SK-N-SH treated with all-trans-retinoic acid at 6 μM for 48 hours (cell line): ENCODE data around the gene A3GALT2.
A peak's percentile ranks its signal among the peaks of the same experiment; 100 is the strongest.

Source experiments
- ATAC-seq: fragments of 200-7000 bp; cut with Tn5 transposase; 3 replicates; pipeline ENCODE4 v1.9.1; 2020; ENCODE audit warnings: mild to moderate bottlenecking, moderate library complexity
- ARNTL ChIP-seq: fragments of 450-650 bp; formaldehyde crosslinking; IDR thresholded peaks from 2 replicates; pipeline ENCODE4 v1.5.0; 2020; ENCODE audit warnings: low read depth, mild to moderate bottlenecking, moderate library complexity, borderline replicate concordance
- BACH2 ChIP-seq: fragments of 250-450 bp; sonication (Bioruptor Pico); IDR thresholded peaks from 2 replicates; pipeline ENCODE4 v1.9.0; 2021; ENCODE audit warnings: mild to moderate bottlenecking, borderline replicate concordance
- CREB5 ChIP-seq: fragments of 250-450 bp; sonication (Bioruptor Pico); IDR thresholded peaks from 2 replicates; pipeline ENCODE4 v1.5.1; 2020; ENCODE audit warnings: low read depth, mild to moderate bottlenecking, moderate library complexity
- CSDC2 ChIP-seq: fragments of 250-450 bp; sonication (Bioruptor Pico); IDR thresholded peaks from 2 replicates; pipeline ENCODE4 v1.5.0; 2020; ENCODE audit warnings: mild to moderate bottlenecking, moderate library complexity
- CSRNP3 ChIP-seq: fragments of 250-450 bp; sonication (Bioruptor Pico); IDR thresholded peaks from 2 replicates; pipeline ENCODE4 v1.5.1; 2021; ENCODE audit warnings: mild to moderate bottlenecking, moderate library complexity
- ESRRG ChIP-seq: fragments of 250-450 bp; sonication (Bioruptor Pico); IDR thresholded peaks from 2 replicates; pipeline ENCODE4 v1.6.1; 2021; ENCODE audit warnings: mild to moderate bottlenecking
- GLIS3 ChIP-seq: fragments of 250-450 bp; sonication (Bioruptor Pico); IDR thresholded peaks from 2 replicates; pipeline ENCODE4 v1.5.0; 2020; ENCODE audit warnings: mild to moderate bottlenecking, moderate library complexity
- ISL1 ChIP-seq: fragments of 250-450 bp; sonication (Bioruptor Pico); IDR thresholded peaks from 2 replicates; pipeline ENCODE4 v2.1.2; 2022; ENCODE audit warnings: mild to moderate bottlenecking, moderate library complexity
- OSR1 ChIP-seq: fragments of 250-450 bp; sonication (Bioruptor Pico); IDR thresholded peaks from 2 replicates; pipeline ENCODE4 v1.8.0; 2022; ENCODE audit warnings: moderate library complexity, mild to moderate bottlenecking, inconsistent platforms
- PATZ1 ChIP-seq: fragments of 250-450 bp; sonication (Bioruptor Pico); IDR thresholded peaks from 2 replicates; pipeline ENCODE4 v1.8.0; 2020; ENCODE audit warnings: mild to moderate bottlenecking, moderate library complexity, borderline replicate concordance
- POU6F1 ChIP-seq: fragments of 250-450 bp; sonication (Bioruptor Pico); IDR thresholded peaks from 2 replicates; pipeline ENCODE4 v1.8.0; 2021; ENCODE audit warnings: low read depth, mild to moderate bottlenecking, moderate library complexity, borderline replicate concordance
- PPARA ChIP-seq: fragments of 250-450 bp; sonication (Bioruptor Pico); IDR thresholded peaks from 2 replicates; pipeline ENCODE4 v1.5.0; 2020; ENCODE audit warnings: mild to moderate bottlenecking, borderline replicate concordance
- RARB ChIP-seq: fragments of 250-450 bp; sonication (Bioruptor Pico); IDR thresholded peaks from 2 replicates; pipeline ENCODE4 v1.8.0; 2021; ENCODE audit warnings: mild to moderate bottlenecking, moderate library complexity
- SNAI2 ChIP-seq: fragments of 250-450 bp; sonication (Bioruptor Pico); IDR thresholded peaks from 2 replicates; pipeline ENCODE4 v1.5.0; 2020; ENCODE audit warnings: mild to moderate bottlenecking, moderate library complexity
- TCF4 ChIP-seq: fragments of 250-450 bp; sonication (Bioruptor Pico); IDR thresholded peaks from 2 replicates; pipeline ENCODE4 v1.8.0; 2021; ENCODE audit warnings: mild to moderate bottlenecking, moderate library complexity, borderline replicate concordance
- TOX ChIP-seq: fragments of 250-450 bp; sonication (Bioruptor Pico); IDR thresholded peaks from 2 replicates; pipeline ENCODE4 v1.8.0; 2021; ENCODE audit warnings: mild to moderate bottlenecking, moderate library complexity, borderline replicate concordance
- TSHZ2 ChIP-seq: fragments of 250-450 bp; sonication (Bioruptor Pico); IDR thresholded peaks from 2 replicates; pipeline ENCODE4 v1.5.0; 2020; ENCODE audit warnings: mild to moderate bottlenecking, moderate library complexity
- ZC3H10 ChIP-seq: fragments of 250-450 bp; sonication (Bioruptor Pico); IDR thresholded peaks from 2 replicates; pipeline ENCODE4 v1.5.1; 2021; ENCODE audit warnings: mild to moderate bottlenecking, moderate library complexity
- ZFP3 ChIP-seq: fragments of 250-450 bp; sonication (Bioruptor Pico); IDR thresholded peaks from 2 replicates; pipeline ENCODE4 v1.5.0; 2020; ENCODE audit warnings: mild to moderate bottlenecking, moderate library complexity
- ZFP30 ChIP-seq: fragments of 450-650 bp; formaldehyde crosslinking; IDR thresholded peaks from 2 replicates; pipeline ENCODE4 v1.5.0; 2022; ENCODE audit warnings: mild to moderate bottlenecking, moderate library complexity
- ZNF565 ChIP-seq: fragments of 450-650 bp; formaldehyde crosslinking; conservative IDR thresholded peaks from 2 replicates; pipeline ENCODE4 v1.5.0; 2020; ENCODE audit warnings: low read depth, mild to moderate bottlenecking, moderate library complexity
- ZNF70 ChIP-seq: fragments of 450-650 bp; formaldehyde crosslinking; IDR thresholded peaks from 2 replicates; pipeline ENCODE4 v1.5.0; 2020; ENCODE audit warnings: mild to moderate bottlenecking, moderate library complexity
- ZNF8 ChIP-seq: fragments of 450-650 bp; formaldehyde crosslinking; IDR thresholded peaks from 2 replicates; pipeline ENCODE4 v1.5.0; 2020; ENCODE audit warnings: mild to moderate bottlenecking, moderate library complexity

The A3GALT2 gene

GRCh38 chr1:33320619-33321165 lies at the start of gene A3GALT2:
A3GALT2 (minus strand) TSS chr1:33321098; CDS start chr1:33321098, 0 bp downstream.
- ATAC-seq, result peak; percentile 9
- TF ChIP-seq OSR1, result no peak
- no peak for TF ChIP-seq BACH2 (CRISPR knock-in tag)
- no peak for TF ChIP-seq SNAI2 (CRISPR knock-in tag)
- TF ChIP-seq RARB (CRISPR knock-in tag), result no peak; the same call in 1 of the 2 replicates
- no peak for TF ChIP-seq TOX (CRISPR knock-in tag)
- TF ChIP-seq CSRNP3 (CRISPR knock-in tag), result no peak
- no peak for TF ChIP-seq ZNF8 (CRISPR knock-in tag)
- TF ChIP-seq PPARA (CRISPR knock-in tag), result no peak
- TF ChIP-seq, all 23 proteins: peak for 0

GRCh38 chr1:33370301-33370700 lies 49.4 kb upstream of the A3GALT2 start:
- no peak for ATAC-seq
- no peak for TF ChIP-seq ARNTL (CRISPR knock-in tag)
- no peak for TF ChIP-seq CSDC2 (CRISPR knock-in tag)
- TF ChIP-seq ZFP30 (CRISPR knock-in tag), result no peak
- TF ChIP-seq TCF4 (CRISPR knock-in tag), result no peak
- no peak for TF ChIP-seq ISL1 (CRISPR knock-in tag)
- TF ChIP-seq GLIS3 (CRISPR knock-in tag), result no peak
- TF ChIP-seq TSHZ2, result no peak
- no peak for TF ChIP-seq TOX (CRISPR knock-in tag)
- TF ChIP-seq PPARA (CRISPR knock-in tag), result no peak
- no peak for TF ChIP-seq POU6F1 (CRISPR knock-in tag)
- no peak for TF ChIP-seq CSRNP3 (CRISPR knock-in tag)
- TF ChIP-seq ZNF565, result no peak
- TF ChIP-seq PATZ1 (CRISPR knock-in tag), result no peak
- TF ChIP-seq ZFP3 (CRISPR knock-in tag), result no peak
- TF ChIP-seq ZNF70 (CRISPR knock-in tag), result no peak
- TF ChIP-seq ZC3H10, result no peak
- TF ChIP-seq ESRRG (CRISPR knock-in tag), result no peak
- TF ChIP-seq SNAI2 (CRISPR knock-in tag), result no peak
- no peak for TF ChIP-seq BACH2 (CRISPR knock-in tag)
- no peak for TF ChIP-seq CREB5 (CRISPR knock-in tag)
